Activated T-cell treated with anti-CD3 and anti-CD28 coated beads for 24 hours (primary cell): ENCODE measurements around the gene BLID.

ENCODE experiments used
- DNase-seq: peaks from one replicate; pipeline ENCODE4 v3.0.0-alpha.2; 2020; ENCODE audit warnings: low read depth

The BLID gene

DNA sequence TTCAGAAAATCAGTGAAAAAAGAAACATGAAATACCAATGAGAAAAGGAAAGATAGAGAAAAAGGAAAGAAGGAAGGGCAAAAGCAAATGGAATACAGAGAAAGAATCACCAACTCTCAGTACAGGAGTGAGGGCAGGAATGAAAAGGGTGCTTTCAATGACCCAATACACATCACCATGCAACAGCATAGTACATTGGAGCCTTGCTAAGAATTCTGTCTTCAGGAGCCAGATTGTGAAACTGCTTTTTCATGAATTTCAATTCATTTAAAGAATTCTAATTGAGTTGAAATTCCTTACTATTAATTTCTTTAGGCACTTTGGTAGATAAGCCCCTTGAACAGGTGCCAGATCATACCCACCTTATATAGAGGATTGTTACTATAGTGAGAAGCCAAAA is 34.9 kb downstream of the BLID start:
- no peak for DNase-seq

DNA sequence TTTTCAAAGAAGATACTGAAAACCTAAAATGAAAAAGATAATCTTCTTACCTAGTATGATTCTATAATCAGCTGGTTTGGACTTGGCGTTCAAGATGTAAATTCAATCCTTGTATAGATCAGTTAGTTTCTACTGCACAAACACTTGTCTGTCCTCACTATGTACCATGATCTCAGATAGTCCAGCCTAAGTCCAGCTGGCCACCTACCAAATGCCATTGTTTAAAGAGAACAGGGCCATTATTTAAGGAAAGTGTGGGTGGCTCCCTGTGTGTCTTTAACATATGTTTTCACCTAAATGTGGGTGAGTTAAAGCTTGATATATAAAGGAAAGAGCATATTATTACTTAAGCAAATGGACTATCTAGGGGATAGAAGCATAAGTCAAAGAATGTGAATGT is 38.6 kb downstream of the BLID start:
- DNase-seq, result no peak

GRCh38 chr11:122076512-122077120 is 39.4 kb downstream of the BLID start:
- no peak for DNase-seq

DNA sequence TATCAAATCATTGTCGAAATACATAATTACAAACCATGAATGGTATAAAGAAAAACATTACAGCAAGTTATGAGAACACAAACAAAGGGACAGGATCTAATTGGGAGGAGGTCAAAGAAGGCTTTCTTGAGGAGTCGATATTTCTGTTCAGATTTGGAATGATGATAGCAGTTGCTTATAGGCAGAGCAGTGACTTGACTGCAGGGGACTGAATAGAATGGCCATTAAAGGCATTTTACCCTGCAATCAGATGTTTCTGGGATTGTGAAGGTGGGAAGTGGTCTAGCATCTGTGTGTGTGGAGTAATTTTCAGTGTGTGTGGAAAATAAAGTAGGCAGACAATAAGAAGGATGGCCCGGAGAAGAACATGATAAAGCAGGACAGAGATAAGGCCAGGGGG is 41.0 kb downstream of the BLID start:
- no peak for DNase-seq

- DNase-seq, result no peak
Measured at GRCh38 chr11:122074022-122074421, 42.0 kb downstream of the BLID start.

GRCh38 chr11:122071709-122072202 is 44.3 kb downstream of the BLID start:
- no peak for DNase-seq

DNA sequence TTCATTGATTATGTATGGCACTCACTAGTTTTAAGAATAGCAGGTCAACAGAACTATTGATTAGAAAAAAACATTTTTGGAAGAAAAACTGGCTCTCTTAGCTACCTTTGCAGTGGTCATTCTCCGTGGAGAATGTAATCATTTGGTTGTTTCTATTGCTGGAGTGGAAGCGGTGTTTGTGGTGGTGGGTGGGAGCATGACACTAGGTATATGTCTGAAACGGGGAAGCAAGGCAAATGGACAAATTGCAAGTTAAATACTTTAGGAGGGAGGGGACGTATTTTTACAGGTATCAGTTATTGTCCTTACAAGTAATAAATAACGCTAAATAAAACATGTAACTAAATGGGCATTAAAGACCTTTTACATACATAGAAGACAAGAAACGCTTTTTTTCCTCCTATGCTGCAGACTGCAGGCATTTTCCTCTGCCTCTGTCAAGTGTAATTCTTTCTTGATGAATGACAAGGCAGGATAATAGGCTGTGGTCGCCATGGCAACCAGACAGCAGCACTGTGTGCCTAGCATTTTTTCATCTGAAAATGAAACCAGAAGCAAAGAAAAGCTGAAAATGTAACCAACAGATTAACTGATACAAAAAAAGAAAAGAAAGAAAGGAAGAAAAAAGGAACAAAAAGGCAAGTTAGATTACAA is 46.2 kb downstream of the BLID start:
- DNase-seq, result no peak

GRCh38 chr11:122068837-122069236 is 47.2 kb downstream of the BLID start:
- no peak for DNase-seq

- no peak for DNase-seq
Measured at GRCh38 chr11:122068141-122068540, 47.9 kb downstream of the BLID start.
